Activated T-cell treated with anti-CD3 and anti-CD28 coated beads, Interleukin-2, amount 50 U/mL, for 4 hours (primary cell): ENCODE measurements around the gene PITX1. TPM values are rescaled to one million over a fixed set of nuclear protein-coding genes. Genes with fewer than 3 reads are reported as not detected.

ENCODE experiments used
- total RNA-seq, 3 donors: library from RNA; stranded (reverse); gene quantifications; one replicate each; pipeline ENCODE4 v1.2.1, GENCODE V29; 2021

The PITX1 gene
- total RNA-seq, 3 donors from 2014 or later: 0.37 to 0.43 TPM; not detected in 1

Other genes with a start within 250 kb of the PITX1 start
- 10 to 100 TPM; 19.2 to 25.4 (median 23.7) TPM for gene C5orf24, start 188.3 kb downstream of the PITX1 start, total RNA-seq
- 10 to 100 TPM; 39.5 to 47.4 (median 40.1) TPM for gene TXNDC15, start 159.9 kb downstream of the PITX1 start, total RNA-seq
- 1 to 10 TPM; 5.5 to 8.0 (median 6.6) TPM for gene PCBD2, start 129.1 kb downstream of the PITX1 start, total RNA-seq
- under 1 TPM; 0.16 to 0.63 (median 0.38) TPM for gene CATSPER3, start 66.3 kb downstream of the PITX1 start, total RNA-seq